ENCODE data around the gene TMEM100.

TMEM100 gene

DNA sequence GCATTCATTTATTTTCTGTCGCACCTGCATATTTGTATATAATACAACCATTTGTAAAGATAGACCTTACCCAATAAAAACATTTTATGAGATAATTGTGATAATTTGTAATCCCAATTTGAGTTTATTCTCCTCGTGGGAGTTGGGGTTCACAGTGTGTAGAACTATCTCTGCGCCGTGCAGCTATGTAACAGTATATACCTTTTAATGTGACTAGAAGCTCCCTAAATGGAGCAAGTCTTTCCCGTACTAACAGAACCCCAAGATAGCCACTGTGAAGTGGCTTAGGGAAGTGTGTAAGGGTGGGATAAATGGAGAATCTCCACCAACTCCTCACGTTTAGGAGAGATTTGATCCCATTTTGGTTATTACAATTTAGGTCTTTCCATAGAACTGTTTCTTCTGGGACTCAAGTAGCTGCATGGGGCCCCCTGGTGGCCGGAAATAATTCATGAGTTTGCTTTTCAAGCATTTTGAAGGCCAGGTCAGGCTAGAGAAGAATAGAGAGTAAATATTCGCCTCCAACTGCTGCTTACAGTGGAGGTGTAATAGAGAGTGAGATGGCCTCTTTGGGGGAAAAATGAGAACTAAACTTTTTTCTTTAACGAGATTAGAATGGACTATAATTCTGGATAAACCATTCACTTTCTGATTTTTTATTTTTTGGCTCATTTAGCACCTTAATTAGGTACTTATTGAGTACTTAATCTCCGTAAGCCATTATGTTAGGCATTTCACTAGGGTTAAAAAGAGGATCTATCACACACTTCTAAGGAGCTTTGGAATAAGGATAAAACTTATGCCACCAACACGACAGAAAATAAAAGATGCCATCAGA, 4.5 kb downstream of the TMEM100 start:
- DNase-seq (peak; percentile 74), ATAC-seq (peak; percentile 43)

DNA sequence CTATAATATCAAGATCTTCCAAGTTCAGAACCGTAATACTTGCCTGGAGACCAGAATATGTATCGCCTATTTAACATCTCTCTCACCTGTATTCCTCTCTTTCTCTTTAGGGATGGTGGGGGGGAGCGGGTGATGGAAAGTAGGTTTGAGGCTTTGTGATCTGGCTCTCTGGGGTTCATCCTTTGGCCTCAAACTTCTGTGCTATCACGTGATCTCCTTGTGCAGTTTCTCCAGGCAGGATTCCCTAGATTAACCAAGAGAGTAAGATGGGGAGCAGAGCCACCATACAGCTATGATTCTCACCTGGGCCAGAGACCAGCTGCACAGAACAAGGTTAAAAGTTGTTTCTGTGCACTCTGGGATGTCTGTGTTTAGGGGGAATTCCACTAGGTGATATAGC, 5.2 kb downstream of the TMEM100 start:
- DNase-seq (no peak), ATAC-seq (no peak)

DNA sequence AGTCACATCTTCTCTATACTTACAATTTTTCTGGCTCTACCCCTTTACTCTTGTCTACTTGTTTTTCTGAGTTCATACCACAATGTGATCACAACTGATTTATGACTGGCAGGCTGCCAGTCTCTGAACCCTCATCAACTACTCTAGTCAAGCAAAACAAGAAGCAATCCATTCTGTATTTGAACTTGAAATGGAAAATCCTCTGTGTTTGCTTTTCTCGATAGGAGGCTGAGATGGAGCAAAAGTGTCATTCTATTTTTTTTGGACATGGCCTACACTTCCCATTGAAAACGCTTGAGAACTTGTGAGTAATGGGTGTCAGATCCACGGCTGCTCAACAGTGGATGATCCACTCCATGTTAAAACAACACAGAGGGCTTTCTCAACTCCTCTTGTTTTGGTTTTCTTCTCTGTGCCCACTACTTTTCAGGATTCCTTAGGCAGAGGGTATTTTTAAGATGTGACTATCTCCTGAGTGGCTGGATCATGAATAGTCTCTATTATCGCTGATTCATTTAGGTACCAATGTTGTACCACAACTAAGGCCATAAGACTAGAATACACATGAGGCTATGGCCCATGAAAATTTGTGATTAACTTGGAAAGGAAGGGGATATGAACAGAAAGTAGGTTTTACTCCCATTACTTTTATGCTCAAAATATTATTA, 11.7 kb downstream of the TMEM100 start:
- DNase-seq (no peak), ATAC-seq (no peak)

DNA sequence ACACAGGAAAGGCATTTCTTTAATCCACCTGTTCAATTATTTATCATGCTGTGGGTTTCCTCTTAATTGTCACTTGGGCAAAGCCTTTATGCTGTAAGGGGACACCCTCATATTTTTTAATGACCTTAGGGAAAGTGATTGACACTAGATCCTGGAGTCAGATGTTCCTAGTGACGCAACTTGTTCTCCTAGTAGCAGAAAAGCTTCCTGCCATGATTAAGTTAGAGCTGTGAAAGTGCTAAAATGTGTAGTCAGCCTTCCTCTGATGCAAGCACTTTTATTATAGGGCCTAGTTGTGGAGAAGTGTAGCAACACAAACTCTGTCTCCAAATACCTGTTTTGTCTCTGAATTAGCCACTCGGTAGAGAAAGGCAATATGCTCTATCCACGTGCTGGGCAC, 12.3 kb downstream of the TMEM100 start:
- DNase-seq (no peak), ATAC-seq (no peak)

DNA sequence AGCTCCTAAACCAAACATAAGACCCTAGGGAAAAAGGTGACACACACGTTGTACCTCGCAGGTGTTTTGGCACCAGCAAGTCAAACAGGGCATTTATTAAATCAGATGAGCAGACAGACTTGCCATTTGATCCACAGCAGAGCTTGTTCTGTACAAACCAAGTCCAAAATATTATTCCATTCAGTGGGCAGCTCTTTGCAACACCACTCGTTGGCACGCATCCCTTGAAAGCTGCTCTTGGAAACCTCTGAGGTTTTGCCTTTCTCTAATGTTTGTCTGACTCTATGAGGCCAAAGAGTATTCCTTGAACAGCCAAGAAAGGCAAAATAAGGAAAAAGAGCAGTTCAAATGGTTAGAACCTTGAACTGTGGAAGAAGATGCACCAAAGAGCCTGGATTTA, 12.7 kb downstream of the TMEM100 start:
- DNase-seq (no peak), ATAC-seq (no peak)

DNA sequence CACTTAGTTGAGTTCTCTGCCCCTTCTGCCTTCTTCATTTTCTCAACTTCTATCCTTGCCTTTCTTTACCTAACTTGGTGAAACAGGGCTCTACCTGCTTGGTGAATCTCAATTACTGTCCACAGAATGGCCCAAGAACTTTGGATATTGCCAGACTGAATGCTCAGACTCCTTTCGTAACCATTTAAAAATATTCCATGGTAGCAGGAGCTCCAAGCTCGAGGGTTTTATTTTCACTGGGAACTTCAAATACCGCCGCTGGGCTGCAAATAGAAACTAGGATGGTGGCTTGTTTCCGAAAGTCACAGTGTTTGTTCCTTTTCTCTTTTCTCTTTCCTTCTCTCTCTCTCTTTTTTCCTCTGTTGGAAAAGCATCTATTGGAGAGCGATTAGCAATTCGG, 13.2 kb downstream of the TMEM100 start:
- DNase-seq (no peak), ATAC-seq (no peak)

DNA sequence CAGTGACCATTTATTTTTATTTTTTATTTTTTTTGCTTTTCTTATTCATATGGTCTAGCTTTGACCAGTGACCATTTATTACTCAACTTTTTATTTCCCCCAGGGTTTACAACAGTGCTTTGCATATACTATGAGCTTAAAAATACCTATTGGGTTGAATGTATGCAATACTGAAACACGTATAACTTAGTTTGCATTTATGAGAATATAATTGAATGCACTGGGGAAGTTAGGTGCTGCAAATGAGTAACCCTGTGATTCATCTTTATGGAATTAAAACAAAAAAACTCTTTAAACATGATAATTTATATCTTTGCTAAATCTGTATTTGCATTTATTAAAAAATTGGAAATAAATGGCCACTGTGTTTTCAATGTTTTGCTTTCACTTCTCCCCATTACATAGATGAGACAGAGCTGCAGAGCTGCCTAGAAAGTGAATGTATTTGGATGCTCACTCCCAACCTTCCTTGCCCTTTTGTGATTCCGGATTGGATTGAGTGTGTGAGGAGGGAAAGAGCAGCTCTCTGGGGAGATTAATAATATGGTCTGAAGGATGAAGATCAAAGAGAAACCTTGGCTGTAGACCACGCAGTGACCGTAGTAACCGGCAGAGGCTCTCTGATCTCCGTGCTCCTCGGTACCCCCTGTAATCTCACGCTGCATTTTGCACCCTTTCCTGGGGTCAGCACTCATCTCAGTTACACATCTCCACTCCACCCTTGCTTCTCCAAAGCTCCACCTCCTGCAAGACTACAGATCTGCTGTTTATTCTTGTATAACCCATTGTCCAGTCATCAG, 14.3 kb downstream of the TMEM100 start:
- ATAC-seq, result no peak
- DNase-seq, result no peak

DNA sequence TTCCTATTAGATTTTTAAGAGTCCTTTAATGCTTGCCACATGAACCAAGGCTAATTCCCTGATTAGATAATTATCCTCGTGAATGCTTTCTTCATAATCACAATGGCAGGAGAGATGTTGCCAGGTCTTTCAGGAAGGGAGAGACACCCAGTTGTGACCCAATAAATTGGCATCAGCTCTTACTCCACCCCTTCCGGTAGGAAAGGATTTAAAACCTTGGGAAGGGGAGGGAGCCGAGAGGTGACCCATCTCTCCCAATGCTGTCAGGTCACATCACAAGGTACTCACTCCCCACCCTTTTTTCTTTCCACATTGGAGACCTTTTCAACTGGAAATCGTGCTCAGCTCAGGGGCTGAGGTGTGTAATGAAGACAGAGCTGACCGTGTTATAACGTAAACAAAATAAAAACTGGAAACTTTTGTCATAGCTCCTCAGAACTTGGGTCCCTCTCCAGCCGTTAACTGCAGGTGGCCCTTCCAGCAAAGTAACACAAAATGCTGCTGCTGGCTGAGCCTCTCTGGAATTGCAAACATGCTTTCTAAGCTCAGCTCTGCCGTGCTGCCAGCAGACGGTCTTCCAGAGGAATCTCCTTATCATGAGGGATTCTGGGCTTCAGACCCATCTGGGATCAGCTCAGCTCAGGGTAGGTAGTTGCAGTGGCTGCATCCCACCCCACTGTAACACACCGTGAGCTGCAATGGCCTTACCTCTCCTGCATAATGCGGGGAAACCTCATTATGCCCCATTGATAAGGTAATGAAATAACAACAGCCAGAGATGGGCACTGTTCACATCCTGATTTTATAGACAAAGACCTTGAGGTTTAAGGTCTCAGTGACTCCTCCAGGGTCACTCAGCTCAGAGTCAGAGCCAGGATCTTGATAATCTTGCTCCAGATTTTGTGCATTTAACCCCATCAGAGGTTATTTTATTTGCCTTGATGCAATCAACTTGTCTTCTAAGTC, 15.6 kb downstream of the TMEM100 start:
- ATAC-seq (no peak), DNase-seq (no peak)

DNA sequence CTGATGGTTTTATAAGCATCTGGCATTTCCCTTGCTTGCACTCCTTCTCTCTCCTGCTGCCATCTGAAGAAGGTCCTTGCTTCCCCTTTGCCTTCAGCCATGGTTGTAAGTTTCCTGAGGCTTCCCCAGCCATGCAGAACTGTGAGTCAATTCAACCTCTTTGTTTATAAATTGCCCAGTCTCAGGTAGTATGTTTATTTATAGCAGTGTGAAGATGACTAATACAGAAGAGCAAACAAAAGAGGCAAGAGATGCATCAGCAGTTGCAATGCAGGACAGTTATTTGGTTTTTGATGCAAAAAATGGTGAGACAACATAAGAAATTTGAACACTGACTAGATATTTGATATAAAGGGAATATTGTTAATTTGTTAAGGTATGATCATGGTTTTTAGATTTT, 16.8 kb downstream of the TMEM100 start:
- no peak for DNase-seq
- ATAC-seq, result no peak

DNA sequence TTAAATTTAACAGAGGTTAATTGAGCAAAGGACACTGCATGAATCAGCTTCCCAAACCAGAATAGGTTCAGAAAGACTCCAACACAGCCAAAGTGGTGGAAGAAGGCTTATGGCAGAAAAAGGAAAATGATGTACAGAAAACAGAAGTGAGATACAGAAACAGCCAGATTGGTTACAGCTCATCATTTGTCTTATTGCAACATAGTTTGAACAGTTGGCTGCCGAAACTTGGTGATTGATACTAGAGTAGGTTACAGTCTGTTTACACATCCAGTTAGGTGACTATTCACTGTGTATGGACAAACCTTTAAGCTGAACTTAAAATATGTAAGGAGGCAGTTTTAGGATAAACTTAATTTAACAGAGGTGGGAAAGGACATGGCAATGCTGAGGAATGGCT, 18.3 kb downstream of the TMEM100 start:
- ATAC-seq (no peak), DNase-seq (no peak)

DNA sequence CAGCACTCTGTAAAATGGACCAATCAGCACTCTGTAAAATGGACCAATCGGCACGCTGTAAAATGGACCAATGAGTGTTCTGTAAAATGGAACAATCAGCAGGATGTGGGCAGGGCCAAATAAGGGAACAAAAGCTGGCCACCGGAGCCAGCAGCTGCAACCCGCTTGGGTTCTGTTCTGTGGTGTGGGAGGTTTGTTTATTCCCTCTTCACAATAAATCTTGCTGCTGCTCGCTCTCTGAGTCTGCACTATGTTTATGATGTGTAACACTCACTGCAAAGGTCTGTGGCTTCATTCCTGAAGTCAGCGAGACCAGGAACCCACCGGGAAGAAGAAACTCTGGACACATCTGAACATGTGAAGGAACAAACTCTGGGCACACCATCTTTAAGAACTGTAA, 20.5 kb downstream of the TMEM100 start:
- ATAC-seq (no peak), DNase-seq (no peak)

DNA sequence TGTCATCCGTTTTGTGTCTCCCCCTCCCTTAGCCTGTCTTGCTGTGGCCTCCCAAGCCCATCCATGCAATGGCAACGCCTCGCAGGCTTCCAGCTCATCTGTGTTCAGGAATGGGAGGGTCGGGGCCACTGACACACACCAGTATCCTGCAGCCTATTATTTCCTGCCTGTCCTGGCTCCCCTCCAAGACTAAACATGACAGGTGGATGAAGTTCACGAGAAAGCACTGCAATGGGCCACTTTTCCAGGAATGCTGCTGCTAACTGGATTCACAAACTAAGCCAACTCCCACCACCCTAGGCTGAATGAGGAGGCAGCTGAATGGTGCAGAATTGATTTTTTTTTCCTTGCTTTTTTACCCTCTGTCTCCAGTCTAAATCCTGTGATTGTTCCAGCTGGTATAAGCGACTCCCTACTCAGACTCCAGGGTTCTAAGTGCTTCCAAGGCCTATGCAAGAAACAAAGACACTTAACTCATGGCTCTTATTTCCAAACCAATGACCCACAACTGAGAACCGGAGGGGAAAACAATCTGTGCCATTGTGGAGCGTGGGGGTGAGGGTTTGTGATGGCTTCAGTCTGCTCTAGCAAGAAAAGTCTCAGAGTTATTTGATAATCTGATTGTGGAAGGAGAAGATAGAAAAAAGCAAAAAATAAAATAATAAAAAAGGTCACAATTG, 23.3 kb downstream of the TMEM100 start:
- no peak for ATAC-seq
- no peak for DNase-seq

DNA sequence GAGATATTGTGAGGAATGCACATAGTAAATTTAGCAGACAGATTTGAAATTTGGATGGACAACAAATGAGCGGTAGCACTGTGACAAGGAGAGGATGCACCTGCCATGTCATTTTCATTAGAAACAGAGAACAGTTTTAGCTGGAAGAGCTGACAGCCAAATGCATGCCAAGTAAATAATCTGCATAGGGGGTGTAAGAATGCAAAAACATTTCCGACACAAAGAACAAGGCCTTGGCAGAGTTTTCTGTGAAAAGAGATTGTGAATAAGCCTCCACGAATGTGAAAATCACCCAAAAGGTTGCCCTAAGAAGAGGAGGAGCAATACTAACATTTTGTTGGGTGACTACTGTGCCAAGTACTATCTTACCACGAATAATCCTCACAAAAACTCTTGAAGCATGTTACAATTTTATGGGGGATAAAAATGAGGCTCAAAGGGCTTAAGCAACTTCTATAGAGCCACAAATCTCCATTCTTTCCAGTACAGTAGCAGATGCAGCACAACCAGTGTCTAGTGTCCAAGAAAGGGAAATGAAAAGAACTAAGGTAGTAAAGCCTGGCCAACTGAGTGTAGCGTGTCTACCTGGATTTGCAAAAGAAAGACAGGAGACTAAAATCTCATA, 28.3 kb downstream of the TMEM100 start:
- DNase-seq, result no peak
- ATAC-seq, result no peak

DNA sequence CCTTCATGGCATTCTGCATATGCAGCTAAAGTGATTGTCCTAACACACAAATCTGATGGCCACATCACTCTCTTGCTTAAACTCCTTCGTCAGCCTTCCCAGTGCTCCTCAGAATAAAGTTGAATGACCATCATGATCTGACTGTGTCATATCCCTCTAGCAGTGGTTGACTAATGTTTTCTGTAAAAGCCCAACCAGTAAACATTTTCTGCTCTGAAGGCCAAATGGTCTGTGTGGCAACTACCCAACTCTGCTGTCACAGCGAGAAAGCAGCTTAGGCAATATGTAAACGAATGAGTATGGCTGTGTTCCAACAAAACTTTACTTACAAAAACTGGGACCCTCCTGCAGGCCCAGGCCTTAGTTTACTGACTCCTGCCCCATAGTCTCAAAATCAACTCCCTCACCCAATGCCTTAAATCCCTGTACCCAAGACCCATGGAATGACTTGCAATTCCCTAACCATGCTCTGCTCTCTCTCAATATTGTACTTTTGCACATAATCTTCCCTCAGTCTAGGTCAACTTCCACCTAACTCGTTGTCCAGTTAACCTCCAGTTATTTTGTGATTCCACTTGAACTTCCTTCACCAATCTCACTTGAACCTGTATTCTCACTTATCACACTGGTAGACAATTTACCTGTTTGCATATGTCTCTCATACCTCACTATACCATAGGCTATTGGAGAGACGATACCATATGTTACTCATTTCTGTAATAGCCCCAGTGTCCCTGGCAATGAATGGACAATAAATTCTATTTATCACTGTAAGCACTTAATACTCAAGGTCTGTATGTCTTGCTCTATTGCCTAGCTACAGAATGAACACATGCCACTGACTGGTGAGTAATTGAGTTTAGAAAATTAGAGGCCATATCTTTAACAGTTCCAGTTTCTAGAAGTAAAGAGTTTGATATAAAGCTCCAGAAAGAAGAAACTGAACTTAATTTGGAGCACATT, 29.1 kb downstream of the TMEM100 start:
- DNase-seq (no peak), ATAC-seq (no peak)

DNA sequence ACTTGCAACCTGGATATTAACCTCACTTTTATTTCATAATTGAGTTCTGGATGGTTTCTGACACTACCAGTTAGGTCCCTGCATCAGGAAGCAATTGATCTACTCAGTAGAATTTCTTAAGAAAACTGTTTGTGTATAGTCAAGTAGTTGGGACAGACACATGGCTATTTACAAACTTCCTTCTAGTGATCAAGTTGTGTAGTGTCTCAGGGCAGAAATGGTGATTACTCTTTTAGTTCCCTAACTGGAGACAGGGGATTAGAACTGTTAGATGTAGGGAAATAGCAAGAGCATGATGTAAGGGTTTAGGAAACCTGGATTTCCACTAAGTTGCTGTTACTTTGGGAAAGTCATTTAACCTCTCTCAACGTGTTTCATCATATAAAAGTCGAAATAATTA, 30.4 kb downstream of the TMEM100 start:
- DNase-seq (no peak), ATAC-seq (no peak)

DNA sequence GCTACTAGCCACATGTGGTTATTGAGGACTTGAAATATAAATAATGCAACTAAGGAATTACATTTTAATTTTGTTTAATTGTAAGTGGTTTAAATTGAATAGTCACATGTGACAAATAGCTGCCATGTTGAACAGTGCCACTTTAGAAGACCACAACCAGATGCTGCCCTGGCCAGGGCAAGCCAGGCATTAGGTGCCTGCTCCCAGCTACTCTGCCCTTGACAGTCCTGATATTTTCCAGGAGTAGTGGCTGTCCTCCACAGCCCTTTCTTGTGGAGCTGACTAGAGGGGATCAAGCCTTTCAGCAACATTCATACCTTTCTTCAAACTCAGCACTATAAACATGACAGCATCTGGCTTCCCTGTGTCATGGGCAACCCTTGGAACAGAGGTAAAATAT, 31.0 kb downstream of the TMEM100 start:
- no peak for ATAC-seq
- DNase-seq, result no peak

DNA sequence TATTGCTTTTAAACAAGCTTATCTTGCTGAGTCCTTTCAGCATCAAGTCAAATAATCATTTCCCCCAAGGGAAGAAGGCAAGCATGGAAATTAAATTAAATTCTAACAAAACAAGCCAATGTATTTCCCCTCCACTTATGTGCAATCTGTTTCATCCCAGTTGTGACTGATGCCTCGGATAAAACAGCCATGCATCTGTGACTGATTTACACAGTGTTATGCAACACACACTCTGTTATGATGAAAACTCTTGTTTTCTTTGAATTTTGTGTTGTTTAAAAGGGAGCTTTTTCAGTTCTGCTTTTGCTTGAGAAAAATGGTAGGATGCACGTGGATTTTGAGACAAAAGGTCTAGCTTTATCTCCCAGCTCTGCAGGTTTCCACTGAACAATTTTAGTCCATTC, 32.6 kb downstream of the TMEM100 start:
- DNase-seq (no peak), ATAC-seq (no peak)

DNA sequence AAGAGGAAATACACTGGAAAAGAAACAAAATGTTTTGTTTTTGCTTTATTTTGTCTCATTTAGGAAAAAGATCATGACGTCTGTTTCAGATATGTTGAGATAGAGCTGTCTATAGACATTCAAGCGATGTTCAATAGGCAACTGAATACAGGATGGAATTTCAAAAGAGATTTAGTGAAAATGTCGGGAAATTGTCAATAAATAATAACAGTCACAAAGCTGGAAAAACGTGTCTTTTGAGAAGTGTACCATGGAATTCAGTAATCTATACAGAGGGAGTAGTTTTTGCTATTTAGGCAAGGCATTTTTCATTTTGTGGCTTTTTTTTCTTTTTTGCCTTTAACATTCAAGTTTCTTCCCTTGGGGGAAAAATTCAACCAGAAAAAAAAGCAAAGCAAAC, 33.0 kb downstream of the TMEM100 start:
- no peak for DNase-seq
- ATAC-seq, result no peak

DNA sequence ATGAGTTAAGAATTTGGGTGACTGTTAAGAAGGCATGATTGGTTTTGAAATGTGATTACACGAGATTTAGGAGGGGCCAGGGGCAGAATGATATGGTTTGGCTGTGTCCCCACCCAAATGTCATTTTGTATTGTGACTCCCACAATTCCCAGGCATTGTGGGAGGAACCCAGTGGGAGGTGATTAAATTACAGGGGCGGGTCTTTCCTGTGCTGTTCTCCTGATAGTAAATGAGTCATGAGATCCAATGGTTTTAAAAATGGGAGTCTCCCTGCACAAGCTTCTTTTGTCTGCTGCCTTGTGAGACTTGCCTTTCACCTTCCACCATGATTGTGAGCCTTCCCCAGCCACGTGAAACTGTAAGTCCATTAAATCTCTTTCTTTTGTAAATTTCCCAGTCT, 34.6 kb downstream of the TMEM100 start:
- DNase-seq (no peak), ATAC-seq (no peak)

DNA sequence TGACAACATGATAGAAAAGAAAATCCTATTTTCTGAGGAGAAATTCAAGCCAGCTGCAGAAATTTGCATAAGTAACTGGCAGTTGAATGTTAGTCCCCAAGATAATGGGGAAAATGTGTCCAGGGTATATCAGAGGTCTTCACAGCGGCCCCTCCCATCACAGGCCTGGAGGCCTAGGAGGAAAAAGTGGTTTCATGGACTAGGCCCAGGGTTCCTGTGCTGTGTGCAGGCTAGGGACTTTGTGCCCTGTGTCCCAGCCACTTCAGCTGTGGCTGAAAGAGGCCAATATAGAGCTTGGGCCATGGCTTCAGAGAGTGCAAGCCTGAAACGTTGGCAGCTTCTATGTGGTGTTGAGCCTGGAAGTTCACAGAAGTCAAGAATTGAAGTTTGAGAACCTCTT, 35.6 kb downstream of the TMEM100 start:
- DNase-seq (no peak), ATAC-seq (no peak)

Data from stimulated activated naive CD8-positive, alpha-beta T cell treated with anti-CD3 and anti-CD28 coated beads, Interleukin-15, Interleukin-2, amounts not matched to agents 100 U/mL and 50 U/mL, for 24 hours (primary cell).